Fibroblast of lung (primary cell): ENCODE data around the gene ANKRD65.

Experiments used
- EZH2 ChIP-seq: IDR thresholded peaks from 2 replicates; pipeline ENCODE4 v1.5.1; 2012; ENCODE audit warnings: low read length, control low read depth, mild to moderate bottlenecking; ENCODE audit errors: missing control alignments
- TF ChIP-seq, protein P1 (sequence below), 2 donors: IDR thresholded peaks in 1 of 2; conservative IDR thresholded peaks in 1 of 2; 1 replicate in 1 of 2; 2 replicates in 1 of 2; pipeline ENCODE4 v1.5.1; 2011 to 2012; ENCODE audit warnings: low read length in 2 of 2, control low read depth in 1 of 2, inconsistent platforms in 1 of 2, low read depth in 1 of 2, mild to moderate bottlenecking in 1 of 2

DNA sequence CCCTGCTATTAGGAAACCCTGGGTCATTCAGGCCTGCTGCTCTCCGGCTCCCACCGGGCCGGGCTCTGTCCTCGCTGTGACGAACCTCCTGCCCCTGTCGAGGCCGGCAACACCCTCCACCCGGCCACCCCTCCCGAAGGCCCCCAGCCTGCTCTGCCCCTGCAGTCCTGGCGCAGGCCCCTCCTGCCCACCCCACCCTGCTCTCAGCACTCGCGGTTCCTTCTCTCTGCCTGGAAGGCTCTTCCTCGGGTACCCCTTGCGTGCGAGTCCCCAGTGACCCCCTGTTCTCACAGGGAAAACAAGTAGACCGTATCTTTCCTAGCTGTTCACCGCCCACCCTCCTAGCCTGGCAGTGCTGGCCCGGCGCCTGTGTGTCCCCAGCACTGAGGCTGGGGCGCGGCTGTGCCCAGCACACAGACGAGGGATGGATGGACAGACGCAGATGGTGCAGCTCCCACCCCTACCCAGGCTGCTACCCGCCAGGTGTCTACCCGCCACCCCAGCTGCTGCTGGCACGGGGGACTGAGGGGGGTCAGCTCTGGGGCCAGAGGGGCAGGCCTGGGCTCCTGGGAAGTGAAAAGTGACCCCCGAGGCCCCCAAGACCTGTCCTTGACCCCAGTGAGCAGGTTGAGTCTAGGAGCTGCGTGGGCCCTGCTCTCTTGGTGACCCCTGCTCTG, 11.3 kb upstream of the ANKRD65 start:
- TF ChIP-seq, protein P1, sequence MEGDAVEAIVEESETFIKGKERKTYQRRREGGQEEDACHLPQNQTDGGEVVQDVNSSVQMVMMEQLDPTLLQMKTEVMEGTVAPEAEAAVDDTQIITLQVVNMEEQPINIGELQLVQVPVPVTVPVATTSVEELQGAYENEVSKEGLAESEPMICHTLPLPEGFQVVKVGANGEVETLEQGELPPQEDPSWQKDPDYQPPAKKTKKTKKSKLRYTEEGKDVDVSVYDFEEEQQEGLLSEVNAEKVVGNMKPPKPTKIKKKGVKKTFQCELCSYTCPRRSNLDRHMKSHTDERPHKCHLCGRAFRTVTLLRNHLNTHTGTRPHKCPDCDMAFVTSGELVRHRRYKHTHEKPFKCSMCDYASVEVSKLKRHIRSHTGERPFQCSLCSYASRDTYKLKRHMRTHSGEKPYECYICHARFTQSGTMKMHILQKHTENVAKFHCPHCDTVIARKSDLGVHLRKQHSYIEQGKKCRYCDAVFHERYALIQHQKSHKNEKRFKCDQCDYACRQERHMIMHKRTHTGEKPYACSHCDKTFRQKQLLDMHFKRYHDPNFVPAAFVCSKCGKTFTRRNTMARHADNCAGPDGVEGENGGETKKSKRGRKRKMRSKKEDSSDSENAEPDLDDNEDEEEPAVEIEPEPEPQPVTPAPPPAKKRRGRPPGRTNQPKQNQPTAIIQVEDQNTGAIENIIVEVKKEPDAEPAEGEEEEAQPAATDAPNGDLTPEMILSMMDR (conservative IDR thresholded peaks at IDR 0.05 in 1 of 2, IDR thresholded peaks at IDR 0.05 in 1 of 2; ENCODE audit: low read depth in 1 of 2, low read length in 2 of 2), result no peak
- no peak for TF ChIP-seq EZH2
